Tibial nerve (tissue), 4 donors: ENCODE data around the gene EIF2S3. TPM values are rescaled to one million over a fixed set of nuclear protein-coding genes. Genes with fewer than 3 reads are reported as not detected.
A peak's percentile ranks its signal among the peaks of the same experiment; 100 is the strongest.

Source experiments
- DNase-seq, 2 donors: peaks; one replicate each; pipeline ENCODE4 v3.0.0-alpha.2; 2019; ENCODE audit warnings: low spot score in 2 of 2
- H3K27ac ChIP-seq, 4 donors: fragments of 200-600 bp; sonication (generic) in 3 of 4; one replicate each; pipeline ENCODE4 v1.5.1; 2017 to 2019; ENCODE audit warnings: mild to moderate bottlenecking in 1 of 4
- H3K27me3 ChIP-seq, 2 donors: fragments of 200-600 bp; sonication (generic) in 1 of 2; one replicate each; pipeline versions ENCODE4 v1.5.1 to v1.6.0; 2017 to 2019
- H3K36me3 ChIP-seq, 3 donors: fragments of 200-600 bp; sonication (generic); one replicate each; pipeline ENCODE4 v1.5.1; 2018 to 2019
- H3K4me1 ChIP-seq, 4 donors: fragments of 200-600 bp; sonication (generic) in 3 of 4; one replicate each; pipeline ENCODE4 v1.5.1; 2017 to 2019
- H3K4me3 ChIP-seq, 4 donors: fragments of 200-600 bp; sonication (generic) in 3 of 4; one replicate each; pipeline ENCODE4 v1.5.1; 2017 to 2019; ENCODE audit warnings: mild to moderate bottlenecking in 1 of 4, moderate library complexity in 1 of 4
- H3K9me3 ChIP-seq, 4 donors: fragments of 200-600 bp; sonication (generic) in 3 of 4; one replicate each; pipeline ENCODE4 v1.5.1; 2017 to 2019
- EP300 ChIP-seq, 2 donors: sonication (generic); formaldehyde crosslinking; IDR thresholded peaks; one replicate each; pipeline ENCODE4 v1.6.1; 2017; ENCODE audit warnings: antibody characterized with exemption in 2 of 2, mild to moderate bottlenecking in 1 of 2
- POLR2A ChIP-seq, 2 donors: fragments of 450-650 bp; IDR thresholded peaks; one replicate each; pipeline ENCODE4 v1.6.1; 2017; ENCODE audit warnings: antibody characterized with exemption in 2 of 2, mild to moderate bottlenecking in 2 of 2, moderate library complexity in 2 of 2
- WGBS, 2 donors: methylation state at CpG; one replicate each; pipeline ENCODE4 v1.1.5; 2018; 5-methylcytosine and 5-hydroxymethylcytosine counted together
- total RNA-seq, 4 donors: library from RNA; depleted of rRNA; stranded (reverse); fragments of >200 nt; gene quantifications; one replicate each; pipeline ENCODE4 v1.1.0, GENCODE V29; 2016
- TF ChIP-seq, protein P1 (sequence below), 5 experiments: fragments of 200-600 bp in 3 of 5; fragments of 450-650 bp in 2 of 5; sonication (generic) in 3 of 5; IDR thresholded peaks; one replicate each; pipeline ENCODE4 v1.5.1; 2016 to 2019; ENCODE audit warnings: antibody characterized with exemption in 5 of 5, mild to moderate bottlenecking in 3 of 5, moderate library complexity in 2 of 5

Gene EIF2S3
- total RNA-seq, 4 donors from 2014 or later = 62.4 to 77.2 (median 76.4) TPM

GRCh38 chrX:24081661-24082154 lies 27.0 kb downstream of the EIF2S3 start:
- no peak overlapping the region for H3K4me3 ChIP-seq
- TF ChIP-seq POLR2A (IDR thresholded peaks at IDR 0.05) (no peak), EP300 (IDR thresholded peaks at IDR 0.05) (no peak)
- TF ChIP-seq, protein P1, sequence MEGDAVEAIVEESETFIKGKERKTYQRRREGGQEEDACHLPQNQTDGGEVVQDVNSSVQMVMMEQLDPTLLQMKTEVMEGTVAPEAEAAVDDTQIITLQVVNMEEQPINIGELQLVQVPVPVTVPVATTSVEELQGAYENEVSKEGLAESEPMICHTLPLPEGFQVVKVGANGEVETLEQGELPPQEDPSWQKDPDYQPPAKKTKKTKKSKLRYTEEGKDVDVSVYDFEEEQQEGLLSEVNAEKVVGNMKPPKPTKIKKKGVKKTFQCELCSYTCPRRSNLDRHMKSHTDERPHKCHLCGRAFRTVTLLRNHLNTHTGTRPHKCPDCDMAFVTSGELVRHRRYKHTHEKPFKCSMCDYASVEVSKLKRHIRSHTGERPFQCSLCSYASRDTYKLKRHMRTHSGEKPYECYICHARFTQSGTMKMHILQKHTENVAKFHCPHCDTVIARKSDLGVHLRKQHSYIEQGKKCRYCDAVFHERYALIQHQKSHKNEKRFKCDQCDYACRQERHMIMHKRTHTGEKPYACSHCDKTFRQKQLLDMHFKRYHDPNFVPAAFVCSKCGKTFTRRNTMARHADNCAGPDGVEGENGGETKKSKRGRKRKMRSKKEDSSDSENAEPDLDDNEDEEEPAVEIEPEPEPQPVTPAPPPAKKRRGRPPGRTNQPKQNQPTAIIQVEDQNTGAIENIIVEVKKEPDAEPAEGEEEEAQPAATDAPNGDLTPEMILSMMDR (IDR thresholded peaks at IDR 0.05) = peak in 3 of 5 experiments; percentile 12 to 38 (median 28)
- H3K9me3 ChIP-seq = no peaks in the 10 kb centered on the region
- peaks cover 0 to 8% (median 0%) of the 10 kb centered on the region in 3 donors for H3K36me3 ChIP-seq
- H3K27ac ChIP-seq = no peak overlapping the region
- no peaks in the 10 kb centered on the region for H3K27me3 ChIP-seq
- no peaks in the 10 kb centered on the region for H3K4me1 ChIP-seq
- DNase-seq = peak; percentile 11 to 15
- 13 to 30% methylated on average over 11 to 14 of the region's 14 CpGs for WGBS, 2 donors

DNA sequence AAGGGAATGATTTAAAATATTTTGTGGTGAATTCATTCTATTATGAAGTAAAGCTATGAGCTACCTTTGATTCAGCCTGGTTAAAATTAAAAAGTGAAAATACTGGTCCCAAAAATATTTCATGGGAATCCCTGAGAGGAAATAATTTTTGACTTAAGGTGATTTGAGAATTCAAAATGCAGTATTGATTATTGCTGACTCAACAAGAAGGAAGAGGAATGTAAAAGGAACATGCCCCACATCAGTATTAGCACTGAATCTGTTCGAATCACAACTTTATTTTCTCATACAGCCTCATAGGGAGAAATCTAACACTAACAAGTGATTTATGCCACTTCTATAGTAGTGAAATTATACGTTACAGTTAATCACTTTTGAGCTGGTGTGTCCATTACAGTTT lies 27.7 kb downstream of the EIF2S3 start:
- Histone ChIP-seq H3K27me3 (no peaks in the 10 kb centered on the region), H3K4me1 (no peaks in the 10 kb centered on the region), H3K4me3 (no peak overlapping the region), H3K9me3 (no peaks in the 10 kb centered on the region), H3K27ac (no peak overlapping the region), H3K36me3 (peaks cover 0 to 2% (median 0%) of the 10 kb centered on the region in 3 donors)
- DNase-seq = no peak
- TF ChIP-seq, protein P1 (IDR thresholded peaks at IDR 0.05) = no peak
- TF ChIP-seq POLR2A (IDR thresholded peaks at IDR 0.05) = no peak
- TF ChIP-seq EP300 (IDR thresholded peaks at IDR 0.05) = no peak
- WGBS, 2 donors = 67 to 87% methylated on average over 2 of the region's 2 CpGs

GRCh38 chrX:24085101-24085500 lies 30.3 kb downstream of the EIF2S3 start:
- Histone ChIP-seq H3K4me3 (no peak overlapping the region), H3K9me3 (no peaks in the 10 kb centered on the region), H3K27ac (no peak overlapping the region), H3K36me3 (no peaks in the 10 kb centered on the region), H3K4me1 (no peaks in the 10 kb centered on the region), H3K27me3 (no peaks in the 10 kb centered on the region)
- TF ChIP-seq EP300 (IDR thresholded peaks at IDR 0.05) = no peak
- no peak for TF ChIP-seq POLR2A (IDR thresholded peaks at IDR 0.05)
- TF ChIP-seq, protein P1 (IDR thresholded peaks at IDR 0.05) = no peak
- no peak for DNase-seq
- 68 to 79% methylated on average over 6 of the region's 6 CpGs for WGBS, 2 donors

DNA sequence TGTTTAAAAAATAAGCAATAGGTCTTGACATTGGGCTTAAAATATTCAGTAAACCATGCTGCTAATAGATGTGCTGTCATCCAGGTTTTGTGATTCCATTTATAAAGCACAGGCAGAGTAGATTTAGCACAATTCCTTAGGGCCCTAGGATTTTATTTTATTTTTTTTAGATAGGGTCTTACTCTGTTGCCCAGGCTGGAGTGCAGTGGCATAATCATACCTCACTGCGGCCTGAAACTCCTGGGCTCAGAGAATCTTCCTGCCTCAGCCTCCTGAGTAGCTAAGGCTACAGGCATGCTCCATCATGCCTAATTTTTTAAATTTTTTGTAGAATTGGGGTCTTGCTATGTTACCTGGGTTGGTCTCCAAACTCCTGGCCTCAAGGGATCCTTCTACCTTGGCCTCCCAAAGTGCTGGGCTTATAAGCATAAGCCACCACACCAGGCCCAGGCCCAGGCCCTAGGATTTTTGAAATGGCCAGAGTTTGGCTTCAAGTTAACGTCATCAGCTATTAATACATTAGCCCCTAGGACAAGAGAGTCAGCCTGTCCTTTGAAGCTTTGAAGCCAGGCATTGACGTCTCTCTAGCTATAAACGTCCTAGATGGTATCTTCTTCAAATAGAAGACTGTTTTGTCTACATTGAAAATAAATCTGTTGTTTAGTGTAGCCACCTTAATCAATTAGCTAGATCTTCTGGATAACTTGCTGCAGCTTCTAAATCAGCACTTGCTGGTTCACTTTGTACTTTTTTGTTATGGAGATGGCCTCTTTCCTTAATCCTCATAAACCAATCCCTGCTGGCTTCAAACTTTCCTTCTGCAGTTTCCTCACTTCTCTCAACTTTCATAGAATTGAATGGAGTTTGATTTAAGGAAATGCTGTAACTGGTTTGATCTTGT lies 35.8 kb downstream of the EIF2S3 start:
- H3K27ac ChIP-seq = no peak overlapping the region
- no peaks in the 10 kb centered on the region for H3K27me3 ChIP-seq
- DNase-seq = no peak
- H3K36me3 ChIP-seq = no peaks in the 10 kb centered on the region
- H3K4me3 ChIP-seq = no peak overlapping the region
- WGBS, 2 donors = 27 to 73% methylated on average over 3 to 4 of the region's 4 CpGs
- H3K9me3 ChIP-seq = no peaks in the 10 kb centered on the region
- H3K4me1 ChIP-seq = no peaks in the 10 kb centered on the region
- TF ChIP-seq EP300 (IDR thresholded peaks at IDR 0.05) (no peak), POLR2A (IDR thresholded peaks at IDR 0.05) (no peak)
- TF ChIP-seq, protein P1 (IDR thresholded peaks at IDR 0.05) = no peak

DNA sequence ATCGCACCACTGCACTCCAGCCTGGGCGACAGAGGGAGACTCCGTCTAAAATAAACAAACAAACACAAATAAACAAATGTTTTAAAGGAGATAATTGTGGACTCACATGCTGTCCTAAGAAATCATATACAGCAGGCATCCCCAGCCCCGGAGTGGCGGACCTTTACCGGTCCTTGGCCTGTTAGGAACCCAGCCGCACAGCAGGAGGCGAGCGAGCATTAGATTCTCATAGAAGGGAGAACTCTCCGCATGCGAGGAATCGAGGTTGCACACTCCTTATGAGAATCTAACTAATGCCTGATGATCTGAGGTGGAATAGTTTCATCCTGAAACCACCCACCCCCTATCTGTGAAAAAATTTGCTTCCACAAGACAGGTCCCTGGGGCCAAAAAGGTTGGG lies 39.0 kb downstream of the EIF2S3 start:
- no peaks in the 10 kb centered on the region for H3K9me3 ChIP-seq
- no peak overlapping the region for H3K27ac ChIP-seq
- no peaks in the 10 kb centered on the region for H3K4me1 ChIP-seq
- H3K4me3 ChIP-seq = no peak overlapping the region
- TF ChIP-seq, protein P1 (IDR thresholded peaks at IDR 0.05) = no peak
- no peak for TF ChIP-seq POLR2A (IDR thresholded peaks at IDR 0.05)
- TF ChIP-seq EP300 (IDR thresholded peaks at IDR 0.05) = no peak
- no peak for DNase-seq
- WGBS, 2 donors = 95 to 97% methylated on average over 10 to 12 of the region's 12 CpGs
- H3K27me3 ChIP-seq = no peaks in the 10 kb centered on the region
- H3K36me3 ChIP-seq = no peaks in the 10 kb centered on the region
